ENCODE measurements around the gene KRT13. TPM values are rescaled to one million over a fixed set of nuclear protein-coding genes. Genes with fewer than 3 reads are reported as not detected.

Gene KRT13
- total and polyA plus RNA-seq, 9 of the 15 experiments (the other 6 are each of a cell fraction or from before 2014, with no cell fraction given): 0.11 to 1.1 (median 0.24) TPM; not detected in 3

DNA sequence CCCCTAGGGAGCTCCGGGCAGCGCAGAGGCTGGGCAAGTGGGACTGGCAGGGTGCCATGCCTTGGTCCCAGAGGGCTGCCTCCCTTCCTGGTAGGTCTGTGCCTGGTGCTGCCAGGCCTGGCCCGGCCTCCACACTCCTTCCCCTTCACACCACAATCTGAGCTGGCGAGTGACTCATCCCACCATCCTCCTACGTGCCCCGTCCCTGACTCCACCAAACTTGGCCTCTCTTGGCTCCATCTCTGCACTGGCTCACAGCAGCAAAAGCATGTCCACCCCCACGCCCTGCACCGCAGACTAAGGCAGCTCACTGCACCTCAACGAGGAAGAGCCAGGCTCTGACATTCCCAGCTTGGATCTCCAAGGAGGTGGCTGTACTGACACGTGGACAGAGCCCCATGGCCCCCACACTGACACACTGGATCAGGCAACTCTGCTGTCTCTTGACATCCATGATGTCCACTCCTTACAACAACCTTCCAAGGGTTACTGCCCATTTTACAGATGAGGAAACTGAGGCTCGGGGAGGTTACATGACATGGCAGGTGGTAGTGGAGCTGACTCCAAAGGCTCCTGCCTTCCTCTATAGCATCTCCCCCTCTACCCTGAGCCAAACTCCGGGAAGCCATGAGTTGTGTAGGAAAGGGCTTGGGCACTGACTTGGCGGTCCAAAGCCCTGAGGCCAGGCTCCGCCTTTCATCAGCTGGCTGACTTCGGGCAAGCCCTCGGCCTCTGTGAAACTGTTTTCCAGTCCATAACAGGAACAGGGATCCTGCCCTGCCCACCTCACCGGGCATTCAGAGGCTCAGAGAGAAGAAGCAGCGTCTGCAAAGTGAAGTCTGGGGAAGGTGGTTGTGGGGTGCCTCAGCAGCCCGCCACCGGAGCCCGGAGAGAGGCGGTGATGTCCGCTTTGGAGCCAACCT lies 42.8 kb upstream of the KRT13 start (continued):
- no peak for TF ChIP-seq ZBTB2 (IDR thresholded peaks at IDR 0.05)
- TF ChIP-seq ZBED1 (IDR thresholded peaks at IDR 0.05): no peak
- no peak for TF ChIP-seq MIER1 (IDR thresholded peaks at IDR 0.05; ENCODE audit: low read depth)
- TF ChIP-seq MCM5 (IDR thresholded peaks at IDR 0.05; ENCODE audit: low read depth): no peak
- TF ChIP-seq FOS (IDR thresholded peaks at IDR 0.05; ENCODE audit: extremely low read depth, insufficient read length): peak; percentile 33
- no peak for TF ChIP-seq HNRNPH1 (optimal IDR thresholded peaks at IDR 0.05; ENCODE audit: low read depth, low read length)
- peak; percentile 86 for TF ChIP-seq JUND (IDR thresholded peaks at IDR 0.05; ENCODE audit: borderline replicate concordance, low read depth, low read length)
- peak; percentile 52; the same call in 2 of the 3 replicates for TF ChIP-seq JUND (tag; IDR thresholded peaks at IDR 0.05; ENCODE audit: borderline replicate concordance, low read depth, low read length)
- TF ChIP-seq MTA3 (IDR thresholded peaks at IDR 0.05; ENCODE audit: borderline replicate concordance): no peak
- TF ChIP-seq ZBTB17 (CRISPR knock-in tag; IDR thresholded peaks at IDR 0.05): no peak
- peak; percentile 48; the same call in 1 of the 2 replicates for TF ChIP-seq MYNN (IDR thresholded peaks at IDR 0.05)
- TF ChIP-seq MYNN (CRISPR knock-in tag; IDR thresholded peaks at IDR 0.05): no peak
- TF ChIP-seq, protein P1, sequence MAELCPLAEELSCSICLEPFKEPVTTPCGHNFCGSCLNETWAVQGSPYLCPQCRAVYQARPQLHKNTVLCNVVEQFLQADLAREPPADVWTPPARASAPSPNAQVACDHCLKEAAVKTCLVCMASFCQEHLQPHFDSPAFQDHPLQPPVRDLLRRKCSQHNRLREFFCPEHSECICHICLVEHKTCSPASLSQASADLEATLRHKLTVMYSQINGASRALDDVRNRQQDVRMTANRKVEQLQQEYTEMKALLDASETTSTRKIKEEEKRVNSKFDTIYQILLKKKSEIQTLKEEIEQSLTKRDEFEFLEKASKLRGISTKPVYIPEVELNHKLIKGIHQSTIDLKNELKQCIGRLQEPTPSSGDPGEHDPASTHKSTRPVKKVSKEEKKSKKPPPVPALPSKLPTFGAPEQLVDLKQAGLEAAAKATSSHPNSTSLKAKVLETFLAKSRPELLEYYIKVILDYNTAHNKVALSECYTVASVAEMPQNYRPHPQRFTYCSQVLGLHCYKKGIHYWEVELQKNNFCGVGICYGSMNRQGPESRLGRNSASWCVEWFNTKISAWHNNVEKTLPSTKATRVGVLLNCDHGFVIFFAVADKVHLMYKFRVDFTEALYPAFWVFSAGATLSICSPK (IDR thresholded peaks at IDR 0.05; ENCODE audit: borderline replicate concordance): no peak
- TF ChIP-seq SMARCE1 (IDR thresholded peaks at IDR 0.05): peak; percentile 69
- TF ChIP-seq ZNF197 (CRISPR knock-in tag; IDR thresholded peaks at IDR 0.05; ENCODE audit: low read depth): no peak
- no peak for TF ChIP-seq MEF2A (IDR thresholded peaks at IDR 0.05; ENCODE audit: control insufficient read depth, low read depth, low read length)
- TF ChIP-seq SAP30 (IDR thresholded peaks at IDR 0.05; ENCODE audit: borderline replicate concordance, insufficient read depth, low read depth, low read length, poor library complexity, severe bottlenecking): no peak
- TF ChIP-seq, protein P2, sequence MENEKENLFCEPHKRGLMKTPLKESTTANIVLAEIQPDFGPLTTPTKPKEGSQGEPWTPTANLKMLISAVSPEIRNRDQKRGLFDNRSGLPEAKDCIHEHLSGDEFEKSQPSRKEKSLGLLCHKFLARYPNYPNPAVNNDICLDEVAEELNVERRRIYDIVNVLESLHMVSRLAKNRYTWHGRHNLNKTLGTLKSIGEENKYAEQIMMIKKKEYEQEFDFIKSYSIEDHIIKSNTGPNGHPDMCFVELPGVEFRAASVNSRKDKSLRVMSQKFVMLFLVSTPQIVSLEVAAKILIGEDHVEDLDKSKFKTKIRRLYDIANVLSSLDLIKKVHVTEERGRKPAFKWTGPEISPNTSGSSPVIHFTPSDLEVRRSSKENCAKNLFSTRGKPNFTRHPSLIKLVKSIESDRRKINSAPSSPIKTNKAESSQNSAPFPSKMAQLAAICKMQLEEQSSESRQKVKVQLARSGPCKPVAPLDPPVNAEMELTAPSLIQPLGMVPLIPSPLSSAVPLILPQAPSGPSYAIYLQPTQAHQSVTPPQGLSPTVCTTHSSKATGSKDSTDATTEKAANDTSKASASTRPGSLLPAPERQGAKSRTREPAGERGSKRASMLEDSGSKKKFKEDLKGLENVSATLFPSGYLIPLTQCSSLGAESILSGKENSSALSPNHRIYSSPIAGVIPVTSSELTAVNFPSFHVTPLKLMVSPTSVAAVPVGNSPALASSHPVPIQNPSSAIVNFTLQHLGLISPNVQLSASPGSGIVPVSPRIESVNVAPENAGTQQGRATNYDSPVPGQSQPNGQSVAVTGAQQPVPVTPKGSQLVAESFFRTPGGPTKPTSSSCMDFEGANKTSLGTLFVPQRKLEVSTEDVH (IDR thresholded peaks at IDR 0.05; ENCODE audit: low read depth, partially characterized antibody): no peak
- no peak for TF ChIP-seq RBM22 (IDR thresholded peaks at IDR 0.05; ENCODE audit: low read depth, low read length, poor library complexity, severe bottlenecking)
- TF ChIP-seq YY1 (IDR thresholded peaks at IDR 0.05; ENCODE audit: borderline replicate concordance in 1 of 3, control insufficient read depth in 1 of 3, extremely low read depth in 1 of 3, insufficient read depth in 3 of 3, insufficient read length in 1 of 3, insufficient replicate concordance in 2 of 3, low read depth in 1 of 3, low read length in 2 of 3): no peak
- TF ChIP-seq MTF1 (CRISPR knock-in tag; IDR thresholded peaks at IDR 0.05; ENCODE audit: borderline replicate concordance): no peak
- TF ChIP-seq NFIX (CRISPR knock-in tag; IDR thresholded peaks at IDR 0.05; ENCODE audit: low read depth): no peak
